Sigmoid colon (tissue), 7 donors: ENCODE data around the gene C1orf141. TPM values are rescaled to one million over a fixed set of nuclear protein-coding genes. Genes with fewer than 3 reads are reported as not detected.

Experiments
- DNase-seq: peaks from one replicate; pipeline ENCODE4 v3.0.0-alpha.2; 2019
- H3K27ac ChIP-seq, 4 donors: fragments of 200-600 bp; sonication (generic); one replicate each; pipeline ENCODE4 v1.5.1; 2016 to 2019; ENCODE audit warnings: mild to moderate bottlenecking in 1 of 4
- H3K27me3 ChIP-seq, 3 donors: fragments of 200-600 bp; sonication (generic); one replicate each; pipeline ENCODE4 v1.5.1; 2019; ENCODE audit warnings: mild to moderate bottlenecking in 1 of 3
- H3K36me3 ChIP-seq, 4 donors: fragments of 200-600 bp; sonication (generic); one replicate each; pipeline ENCODE4 v1.5.1; 2016 to 2019
- H3K4me1 ChIP-seq, 4 donors: fragments of 200-600 bp; sonication (generic); one replicate each; pipeline ENCODE4 v1.5.1; 2017 to 2019
- H3K4me3 ChIP-seq, 4 donors: fragments of 200-600 bp; sonication (generic); one replicate each; pipeline ENCODE4 v1.5.1; 2017 to 2019; ENCODE audit warnings: mild to moderate bottlenecking in 2 of 4, moderate library complexity in 1 of 4
- H3K9me3 ChIP-seq, 4 donors: fragments of 200-600 bp in 3 of 4; sonication (generic) in 3 of 4; one replicate each; pipeline versions ENCODE4 v1.5.1 to v1.6.1; 2013 to 2019
- CTCF ChIP-seq, 4 experiments: fragments of 450-650 bp in 3 of 4; fragments of 200-600 bp in 1 of 4; IDR thresholded peaks; one replicate each; pipeline ENCODE4 v1.5.1; 2016 to 2019; ENCODE audit warnings: antibody characterized with exemption in 4 of 4, mild to moderate bottlenecking in 3 of 4, moderate library complexity in 2 of 4
- EP300 ChIP-seq, 4 donors: sonication (generic); formaldehyde crosslinking; IDR thresholded peaks; one replicate each; pipeline ENCODE4 v1.6.1; 2017; ENCODE audit warnings: antibody characterized with exemption in 4 of 4
- POLR2A ChIP-seq, 2 donors: fragments of 450-650 bp; IDR thresholded peaks; one replicate each; pipeline ENCODE4 v1.6.1; 2016; ENCODE audit warnings: antibody characterized with exemption in 2 of 2, mild to moderate bottlenecking in 2 of 2, moderate library complexity in 2 of 2
- POLR2AphosphoS5 ChIP-seq, 4 donors: sonication (generic); formaldehyde crosslinking; IDR thresholded peaks; one replicate each; pipeline ENCODE4 v1.6.1; 2017; ENCODE audit warnings: antibody characterized with exemption in 4 of 4
- WGBS, 2 donors: extraction: QIAGEN DNeasy Blood & Tissue Kit; methylation state at CpG; one replicate each; pipeline ENCODE4 v1.1.7; 2013; 5-methylcytosine and 5-hydroxymethylcytosine counted together
- intact Hi-C: fragments of 100-400 bp; cut with DNase I; formaldehyde crosslinking; loops from one replicate; pipeline ENCODE4 v1.15.1; 2023
- polyA plus RNA-seq, 3 donors: library from polyadenylated mRNA; stranded (reverse); fragments of 200-250 nt; gene quantifications; one replicate each; pipeline ENCODE4 v1.2.3, GENCODE V29; 2013
- total RNA-seq, 4 donors: library from RNA; depleted of rRNA; stranded (reverse); fragments of >200 nt; gene quantifications; one replicate each; pipeline ENCODE4 v1.1.0, GENCODE V29; 2016
- donor health status: healthy with polysubstance abuse.
- donor health status: Bipolar disorder and iron deficiency.
- donor health status: healthy.

Gene C1orf141
- total and polyA plus RNA-seq, 7 donors = not detected

DNA sequence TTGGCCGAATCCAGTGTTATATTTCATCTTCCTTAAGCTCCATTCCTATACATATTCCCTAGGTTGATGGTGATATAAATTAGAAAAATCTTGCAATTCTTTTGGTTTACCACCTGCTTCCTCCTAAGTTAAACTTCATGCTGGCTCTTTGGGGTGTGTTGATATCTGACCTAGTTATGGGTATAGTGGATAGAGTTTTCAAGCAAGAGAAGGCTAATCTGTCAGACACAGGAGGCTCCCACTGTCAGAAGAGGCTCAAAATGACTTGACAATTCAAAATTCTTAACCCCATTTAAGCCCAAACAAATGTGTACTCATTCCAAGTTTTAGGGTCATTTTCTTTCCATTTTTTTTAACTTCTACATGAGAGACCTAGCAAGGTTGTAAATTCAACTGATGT is 72.4 kb downstream of the C1orf141 start:
- TF ChIP-seq EP300 (IDR thresholded peaks at IDR 0.05) = no peak
- TF ChIP-seq POLR2A (IDR thresholded peaks at IDR 0.05) = no peak
- TF ChIP-seq CTCF (IDR thresholded peaks at IDR 0.05) = no peak
- no peak for TF ChIP-seq POLR2AphosphoS5 (IDR thresholded peaks at IDR 0.05)
- H3K4me3 ChIP-seq = no peak overlapping the region
- no peak for DNase-seq

GRCh38 chr1:67061266-67061665 is 73.5 kb downstream of the C1orf141 start:
- intact Hi-C loops = no loop called here
- no peak overlapping the region for H3K4me3 ChIP-seq
- 91 to 92% methylated on average over 2 of the region's 2 CpGs for WGBS, 2 donors
- H3K9me3 ChIP-seq = no peaks in the 10 kb centered on the region
- no peaks in the 10 kb centered on the region for H3K36me3 ChIP-seq
- no peaks in the 10 kb centered on the region for H3K27me3 ChIP-seq
- H3K27ac ChIP-seq = no peak overlapping the region
- no peaks in the 10 kb centered on the region for H3K4me1 ChIP-seq
- TF ChIP-seq EP300 (IDR thresholded peaks at IDR 0.05) = no peak
- no peak for TF ChIP-seq POLR2AphosphoS5 (IDR thresholded peaks at IDR 0.05)
- no peak for TF ChIP-seq CTCF (IDR thresholded peaks at IDR 0.05)
- TF ChIP-seq POLR2A (IDR thresholded peaks at IDR 0.05) = no peak
- DNase-seq = no peak

More for the DNA sequence above, 72.4 kb downstream of the C1orf141 start:
- Histone ChIP-seq H3K9me3 (peaks cover 0 to 2% (median 0%) of the 10 kb centered on the region in 4 donors), H3K36me3 (no peaks in the 10 kb centered on the region), H3K27ac (no peak overlapping the region), H3K4me1 (no peaks in the 10 kb centered on the region), H3K27me3 (no peaks in the 10 kb centered on the region)
- WGBS, 2 donors = 94 to 99% methylated on average over 1 of the region's 1 CpG
- intact Hi-C loops = no loop called here

DNA sequence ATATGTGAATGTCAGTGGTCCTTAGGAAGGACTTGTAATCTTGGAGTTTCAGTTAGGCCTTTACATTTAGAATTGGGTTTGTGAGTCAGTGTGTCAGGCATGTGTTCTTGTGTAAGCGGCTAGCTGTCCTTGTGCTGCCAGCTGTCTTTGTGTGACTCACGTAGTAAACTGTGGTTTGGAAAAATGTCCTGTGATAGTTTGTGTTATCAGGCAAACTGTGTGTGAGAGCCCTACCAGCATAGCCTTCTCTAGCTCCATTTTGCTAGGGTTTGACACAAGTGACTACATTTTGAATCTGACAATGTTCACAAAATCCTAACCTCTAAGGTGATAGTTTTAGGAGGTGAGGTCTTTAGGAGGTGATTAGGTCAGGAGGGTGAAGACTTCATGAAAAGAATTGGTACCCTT is 74.0 kb downstream of the C1orf141 start:
- intact Hi-C loops = no loop called here
- Histone ChIP-seq H3K36me3 (no peaks in the 10 kb centered on the region), H3K27ac (no peak overlapping the region), H3K27me3 (no peaks in the 10 kb centered on the region), H3K4me3 (no peak overlapping the region), H3K9me3 (no peaks in the 10 kb centered on the region), H3K4me1 (no peaks in the 10 kb centered on the region)
- DNase-seq = no peak
- TF ChIP-seq POLR2A (IDR thresholded peaks at IDR 0.05) (no peak), EP300 (IDR thresholded peaks at IDR 0.05) (no peak), CTCF (IDR thresholded peaks at IDR 0.05) (no peak), POLR2AphosphoS5 (IDR thresholded peaks at IDR 0.05) (no peak)
- WGBS, 2 donors = 76 to 79% methylated on average over 2 of the region's 2 CpGs

DNA sequence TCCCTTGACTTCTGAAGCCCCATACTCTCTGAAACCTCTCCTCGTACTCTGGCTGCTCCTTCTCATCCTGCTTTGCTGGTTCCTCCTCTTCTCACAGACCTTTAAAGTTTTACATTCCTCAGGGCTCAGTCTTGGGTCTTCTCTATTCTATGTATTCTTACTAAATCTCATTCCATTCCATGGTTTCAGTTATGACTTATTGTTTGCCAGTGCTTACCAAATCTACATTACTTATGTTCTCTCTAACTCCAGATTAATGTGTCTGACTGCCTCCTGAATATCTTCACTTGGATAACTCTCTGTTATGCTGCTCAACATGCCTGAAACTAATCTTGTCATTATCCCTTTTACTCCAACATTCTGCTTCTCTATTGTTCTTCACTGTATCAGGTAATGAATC is 75.4 kb downstream of the C1orf141 start:
- intact Hi-C loops = no loop called here
- DNase-seq = no peak
- Histone ChIP-seq H3K27ac (no peak overlapping the region), H3K9me3 (no peaks in the 10 kb centered on the region), H3K4me1 (no peaks in the 10 kb centered on the region), H3K36me3 (no peaks in the 10 kb centered on the region), H3K4me3 (no peak overlapping the region), H3K27me3 (no peaks in the 10 kb centered on the region)
- TF ChIP-seq CTCF (IDR thresholded peaks at IDR 0.05) = no peak
- 89 to 92% methylated on average over 1 of the region's 1 CpG for WGBS, 2 donors

DNA sequence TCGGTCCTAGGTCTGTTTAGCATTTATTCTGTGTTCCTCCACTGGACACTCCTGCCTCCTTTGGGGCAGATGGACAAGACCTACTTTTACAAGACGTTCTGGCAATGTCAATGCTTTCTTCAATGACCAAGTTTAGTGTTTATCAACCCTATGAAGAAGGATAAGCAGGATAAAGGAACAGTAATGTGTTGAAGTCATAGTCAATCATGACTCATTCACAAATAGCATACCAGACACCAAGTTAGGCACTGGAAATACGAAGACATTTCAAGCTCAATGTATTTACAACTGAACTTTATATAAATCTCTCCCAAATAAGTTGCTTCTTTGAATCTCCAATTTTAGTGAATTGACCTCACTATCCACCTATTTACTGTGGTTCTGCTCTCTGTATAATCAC is 76.0 kb downstream of the C1orf141 start:
- Histone ChIP-seq H3K4me3 (no peak overlapping the region), H3K27me3 (no peaks in the 10 kb centered on the region), H3K27ac (no peak overlapping the region), H3K4me1 (no peaks in the 10 kb centered on the region), H3K9me3 (no peaks in the 10 kb centered on the region), H3K36me3 (no peaks in the 10 kb centered on the region)
- TF ChIP-seq POLR2AphosphoS5 (IDR thresholded peaks at IDR 0.05) (no peak), CTCF (IDR thresholded peaks at IDR 0.05) (no peak), POLR2A (IDR thresholded peaks at IDR 0.05) (no peak), EP300 (IDR thresholded peaks at IDR 0.05) (no peak)
- 77% methylated on average over 3 of the region's 3 CpGs for WGBS, 2 donors
- no peak for DNase-seq
- intact Hi-C loops = no loop called here
